ENCODE measurements around the gene TMEM121.

TMEM121 gene

DNA sequence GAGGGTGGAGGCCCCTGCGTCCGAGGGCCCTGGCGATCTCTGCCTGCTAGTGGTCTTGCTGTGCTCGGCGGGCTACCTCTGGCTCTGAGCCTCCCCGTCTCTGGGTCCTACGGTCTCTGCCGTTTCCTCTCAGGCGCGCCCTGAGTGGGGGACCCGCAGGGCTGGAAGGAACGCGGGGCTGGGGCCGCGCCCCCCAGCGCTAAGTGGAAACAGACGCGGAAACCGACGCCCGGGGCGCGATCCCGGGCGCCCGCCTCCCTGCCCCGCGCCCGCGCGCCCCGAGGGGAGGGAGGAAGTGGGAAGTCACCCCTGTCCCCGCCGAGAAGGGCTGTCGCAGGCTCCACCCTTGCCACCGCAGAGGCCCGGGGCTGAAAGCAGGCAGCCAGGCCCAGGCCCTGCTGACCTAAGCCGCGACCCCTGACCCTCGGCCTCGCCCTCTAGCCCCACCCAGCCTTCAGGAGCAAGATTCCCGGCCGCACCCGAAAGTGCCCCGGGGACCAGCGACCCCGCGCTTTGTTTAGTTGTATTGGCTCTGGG is 38.9 kb upstream of the TMEM121 start:
- ATAC-seq: no peak
- DNase-seq: peak; percentile 74

DNA sequence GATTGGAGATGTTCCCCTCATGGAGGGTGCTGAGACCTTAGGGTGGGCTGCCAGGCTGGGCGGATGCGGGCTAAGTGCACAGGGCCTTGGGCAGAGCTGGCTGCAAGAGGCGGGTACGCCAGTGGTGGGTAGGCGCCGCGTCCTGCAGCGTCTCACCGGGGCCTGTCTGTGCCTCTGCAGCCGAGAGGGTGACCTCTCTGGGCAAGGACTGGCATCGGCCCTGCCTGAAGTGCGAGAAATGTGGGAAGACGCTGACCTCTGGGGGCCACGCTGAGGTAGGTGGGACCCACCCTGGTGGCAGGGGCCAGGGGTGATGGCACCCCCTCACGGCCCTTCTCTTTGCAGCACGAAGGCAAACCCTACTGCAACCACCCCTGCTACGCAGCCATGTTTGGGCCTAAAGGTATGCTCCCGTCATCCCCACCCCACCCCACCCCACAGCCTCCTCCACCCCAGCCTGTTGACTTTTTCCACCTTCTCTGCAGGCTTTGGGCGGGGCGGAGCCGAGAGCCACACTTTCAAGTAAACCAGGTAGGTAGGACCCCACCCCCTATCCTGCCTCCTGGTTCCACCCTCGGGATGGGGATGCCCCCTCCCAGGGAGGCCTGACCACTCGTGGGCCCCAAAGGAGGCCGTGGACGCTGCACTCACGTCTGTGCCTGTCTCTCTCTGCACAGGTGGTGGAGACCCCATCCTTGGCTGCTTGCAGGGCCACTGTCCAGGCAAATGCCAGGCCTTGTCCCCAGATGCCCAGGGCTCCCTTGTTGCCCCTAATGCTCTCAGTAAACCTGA is 38.2 kb upstream of the TMEM121 start:
- DNase-seq: peak; percentile 47
- ATAC-seq: no peak

DNA sequence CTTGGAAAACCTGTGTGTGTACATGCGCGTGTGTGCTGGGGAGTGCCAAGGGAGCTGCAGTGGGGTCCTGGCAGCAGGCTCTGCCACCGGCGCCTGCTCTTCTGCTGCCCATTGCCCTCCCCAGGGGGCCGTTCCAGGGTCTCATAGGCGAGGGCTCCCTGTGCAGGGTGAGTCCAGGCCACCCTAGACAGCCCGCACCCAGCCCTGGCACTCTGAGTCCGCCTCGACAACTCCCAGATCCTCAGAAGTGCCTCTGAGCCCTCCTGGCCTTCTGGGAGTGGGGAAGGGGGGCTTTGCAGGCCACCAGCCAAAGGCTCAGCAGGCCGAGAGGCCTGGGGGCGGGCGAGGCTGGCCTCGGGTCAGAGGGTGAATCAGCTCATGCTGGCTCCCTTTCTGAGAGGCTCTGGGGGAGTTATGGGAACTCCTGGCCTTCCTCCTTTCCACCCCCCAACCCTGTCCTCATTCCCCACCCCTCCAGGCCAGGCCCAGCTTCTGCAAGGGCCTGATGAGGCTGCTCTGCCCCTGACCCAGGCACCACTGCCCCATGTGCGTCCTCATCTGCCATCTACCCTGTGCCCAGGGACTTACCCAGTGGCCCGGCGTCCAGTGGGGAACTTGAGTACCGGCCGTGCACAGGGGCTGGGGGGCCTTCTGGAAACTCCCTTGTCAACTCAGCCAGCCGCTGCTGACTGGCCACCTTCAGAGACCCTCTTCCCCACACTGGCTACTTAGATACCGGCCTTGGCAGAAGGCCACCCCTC is 37.4 kb upstream of the TMEM121 start:
- ATAC-seq (no peak), DNase-seq (no peak)

DNA sequence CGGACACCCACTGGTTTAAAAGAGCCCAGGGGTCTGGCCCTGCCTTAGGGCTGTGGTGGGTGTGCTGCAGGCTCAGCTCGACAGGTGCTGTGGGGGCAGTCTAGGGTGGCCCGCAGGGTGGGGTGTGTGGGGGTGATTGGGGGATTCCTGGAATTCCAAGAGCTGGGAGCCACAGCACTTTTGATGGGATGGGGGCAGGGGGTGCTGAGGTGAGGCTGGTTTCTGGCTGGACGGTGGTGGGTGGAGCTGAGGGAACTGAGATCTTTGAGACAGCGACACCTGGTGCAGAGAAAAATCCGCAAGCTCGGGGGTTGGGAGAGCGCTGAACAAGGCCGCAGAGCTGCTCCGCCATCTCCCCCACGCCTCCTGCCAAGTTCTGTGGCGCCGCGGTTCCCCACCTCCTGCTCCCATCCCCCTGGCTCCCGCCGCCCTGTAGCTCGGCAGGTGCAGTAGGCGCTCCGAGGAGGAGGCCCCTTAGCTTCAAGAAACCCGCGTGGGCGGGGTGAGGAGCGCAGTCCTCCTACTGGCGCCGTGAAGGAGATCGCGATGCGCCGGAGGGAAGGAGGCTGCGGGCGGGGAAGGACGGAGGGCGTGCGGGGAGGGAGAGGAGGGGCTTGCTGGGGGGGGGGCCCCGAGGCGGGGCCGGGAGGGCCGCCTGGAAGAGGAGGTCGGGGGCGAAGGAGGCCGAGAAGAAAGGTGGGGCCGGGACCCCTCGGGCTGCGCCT is 36.7 kb upstream of the TMEM121 start:
- ATAC-seq (peak; percentile 4), DNase-seq (peak; percentile 85)

DNA sequence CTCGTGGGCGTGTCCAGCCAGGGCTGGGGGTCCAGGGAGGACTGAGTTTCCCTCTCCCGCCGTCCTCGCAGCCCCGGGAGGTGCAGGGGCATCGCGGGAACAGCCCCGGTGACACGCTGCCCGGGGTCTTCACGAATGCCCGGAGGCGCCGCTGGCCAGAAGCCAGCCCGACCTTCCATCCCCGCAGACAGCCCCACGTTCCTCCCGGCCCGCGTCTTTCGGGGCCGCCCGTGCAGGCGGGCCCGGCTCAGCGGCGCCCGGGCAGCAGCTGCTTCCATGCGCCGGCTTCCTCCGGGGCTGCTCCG is 36.2 kb upstream of the TMEM121 start:
- DNase-seq: no peak
- ATAC-seq: no peak

DNA sequence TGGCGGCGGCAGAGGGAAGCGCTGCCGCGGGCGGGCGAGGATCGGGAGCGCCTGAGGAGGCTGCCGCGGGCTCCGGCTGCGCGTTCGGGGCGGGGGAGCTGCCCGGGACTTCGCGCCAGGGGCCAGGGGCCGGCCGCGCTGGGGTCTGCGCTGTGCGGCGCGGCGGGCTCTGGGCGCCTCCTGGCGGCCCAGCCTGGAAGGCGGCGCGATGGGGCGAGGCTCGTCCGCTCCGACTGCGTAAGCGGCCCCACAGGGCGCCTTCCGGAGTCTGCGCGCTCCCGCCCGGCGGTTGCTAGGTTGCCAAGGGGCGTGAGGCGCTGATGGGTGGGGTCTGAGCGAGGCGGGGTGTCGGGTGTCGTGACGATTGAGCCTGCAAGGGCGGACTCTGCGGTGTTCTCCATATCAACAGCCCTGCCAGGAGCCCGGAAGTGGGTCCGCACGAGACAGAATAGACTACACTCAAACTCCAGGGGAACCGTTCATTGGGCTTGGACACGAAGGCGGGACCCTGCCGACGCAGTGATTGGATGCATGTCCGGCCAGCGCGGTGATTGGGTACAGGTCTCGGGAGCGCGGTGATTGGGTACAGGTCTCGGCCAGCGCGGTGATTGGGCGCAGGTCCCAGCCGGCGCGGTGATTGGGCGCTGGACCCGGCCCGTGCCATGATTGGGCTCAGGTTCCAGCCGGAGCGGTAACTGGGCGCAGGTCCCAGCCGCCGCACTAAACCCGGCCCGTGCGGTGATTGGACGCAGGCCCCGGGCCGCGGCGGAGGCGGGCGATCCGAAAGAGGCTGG is 35.6 kb upstream of the TMEM121 start, which contains the start of gene TEDC1:
TSS of gene TEDC1 (plus strand) at position 675 of the 794 bp plus-strand sequence. CDS start 130 bp downstream, outside the sequence.
- ATAC-seq: peak; percentile 80
- peak; percentile 98 for DNase-seq

DNA sequence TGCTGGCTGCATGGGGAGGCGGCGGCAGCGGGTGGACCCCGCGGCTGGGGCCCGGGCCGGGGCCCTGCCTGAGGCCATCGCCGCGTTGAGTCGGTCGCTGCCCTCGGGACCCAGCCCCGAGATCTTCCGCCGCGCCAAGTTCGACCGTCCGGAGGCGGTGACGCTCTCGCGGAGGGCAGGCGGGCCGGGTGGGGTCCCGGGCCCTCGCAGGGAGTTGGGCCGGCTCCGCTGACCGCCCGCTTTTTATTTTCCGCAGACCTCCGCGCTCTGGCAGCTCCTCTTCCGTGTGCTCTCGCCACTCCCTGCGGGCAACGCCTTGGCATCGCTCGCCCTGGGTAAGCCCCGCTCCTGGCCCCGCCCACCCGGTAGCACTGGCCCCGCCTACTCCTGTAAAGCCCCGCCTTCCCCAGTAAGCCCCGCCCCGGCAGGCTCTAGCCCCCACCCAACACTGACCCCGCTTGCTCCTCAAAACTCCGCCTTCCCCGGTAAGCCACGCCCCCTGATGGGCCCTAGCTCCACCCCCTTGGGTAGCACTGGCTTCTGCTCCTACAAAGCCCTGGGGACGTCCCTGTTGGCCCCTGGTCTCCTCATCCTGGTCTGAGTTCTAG is 34.9 kb upstream of the TMEM121 start:
- ATAC-seq (peak; percentile 12), DNase-seq (peak; percentile 95)

DNA sequence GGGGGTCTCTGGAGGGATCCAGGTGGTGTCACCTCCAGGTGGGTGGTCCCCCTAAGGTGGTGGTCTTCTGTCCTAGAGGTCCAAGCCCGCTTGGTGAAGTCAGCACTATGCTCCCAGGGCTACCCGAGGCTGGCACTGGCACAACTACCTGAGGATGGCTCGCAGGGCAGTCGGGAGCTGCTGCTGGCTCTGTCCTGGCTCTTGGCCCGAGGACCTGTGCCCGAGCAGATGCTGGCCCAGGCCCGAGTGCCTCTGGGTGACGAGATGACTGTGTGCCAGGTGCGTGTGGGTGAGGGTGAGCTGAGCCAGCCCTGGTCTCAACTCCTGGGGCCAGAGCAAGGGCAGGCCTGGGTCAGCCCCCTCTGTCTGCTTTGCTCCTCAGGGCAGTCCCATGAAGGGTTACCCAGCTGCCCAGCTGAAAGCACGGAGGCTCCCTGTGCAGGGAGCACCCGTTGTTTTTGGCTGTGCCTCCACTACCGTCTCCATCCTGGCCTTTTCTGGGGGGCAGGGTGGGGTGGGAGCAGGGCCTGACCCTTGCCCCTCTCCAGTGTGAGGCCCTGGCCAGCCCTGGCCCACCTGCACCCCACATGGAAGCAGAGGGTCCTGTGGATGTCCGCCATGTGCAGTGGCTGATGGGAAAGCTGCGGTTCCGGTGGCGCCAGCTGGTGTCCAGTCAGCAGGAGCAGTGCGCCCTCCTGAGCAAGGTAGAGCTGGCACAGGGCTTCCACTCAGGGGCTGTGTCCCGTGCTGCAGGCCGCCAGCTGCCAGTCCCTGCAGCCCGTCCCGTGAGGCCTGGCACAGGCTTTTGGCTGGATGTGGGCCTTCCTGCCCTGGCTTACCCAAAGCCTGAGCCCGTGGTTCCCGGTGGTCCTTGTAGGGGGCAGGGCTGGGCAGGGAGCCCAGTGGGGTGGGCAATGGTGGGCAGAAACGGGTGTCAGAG is 34.1 kb upstream of the TMEM121 start:
- DNase-seq (peak; percentile 3), ATAC-seq (no peak)

DNA sequence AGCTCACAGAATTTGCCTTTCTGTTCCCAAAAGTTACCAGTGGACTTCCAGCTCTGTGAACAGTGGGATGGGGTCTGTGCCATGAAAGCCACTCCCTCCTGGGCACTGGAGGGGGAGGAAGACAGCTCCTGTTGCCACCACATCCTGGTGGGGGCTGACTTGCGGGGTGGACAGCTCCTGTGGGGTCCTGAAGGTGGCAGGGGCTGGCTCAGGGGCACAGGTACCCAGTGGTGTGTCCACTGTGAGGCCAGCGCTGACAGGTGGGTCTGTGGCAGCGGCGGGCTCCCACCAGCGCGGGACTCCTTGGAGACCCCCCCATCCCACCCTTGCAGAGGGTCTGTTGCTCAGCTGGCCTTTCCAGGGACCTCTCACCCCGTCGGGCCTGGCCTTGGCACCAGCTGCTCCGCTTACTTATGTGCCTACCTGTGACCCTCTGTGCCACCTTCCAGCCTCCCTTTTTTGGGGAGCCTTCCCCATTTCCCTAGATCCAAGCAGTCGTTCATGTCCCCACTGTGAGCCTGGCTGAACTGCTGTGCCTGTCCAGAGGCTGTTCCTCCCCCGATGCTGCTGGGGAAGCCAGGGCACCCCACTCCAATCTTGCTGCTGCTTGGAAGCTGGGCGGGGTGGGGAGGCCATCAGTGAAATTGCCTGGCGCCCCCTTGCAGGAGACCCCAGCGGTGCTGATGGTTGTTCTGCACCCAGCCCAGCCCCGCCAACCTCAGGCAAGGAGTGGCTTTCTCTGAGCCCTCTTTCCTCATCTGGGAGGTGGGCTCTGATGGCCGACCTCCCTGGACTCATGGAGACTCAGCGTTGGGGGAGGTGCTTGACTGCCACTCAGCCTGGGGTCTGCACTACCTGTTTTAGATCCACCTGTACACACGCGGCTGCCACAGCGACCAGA is 33.2 kb upstream of the TMEM121 start:
- DNase-seq: peak; percentile 7

DNA sequence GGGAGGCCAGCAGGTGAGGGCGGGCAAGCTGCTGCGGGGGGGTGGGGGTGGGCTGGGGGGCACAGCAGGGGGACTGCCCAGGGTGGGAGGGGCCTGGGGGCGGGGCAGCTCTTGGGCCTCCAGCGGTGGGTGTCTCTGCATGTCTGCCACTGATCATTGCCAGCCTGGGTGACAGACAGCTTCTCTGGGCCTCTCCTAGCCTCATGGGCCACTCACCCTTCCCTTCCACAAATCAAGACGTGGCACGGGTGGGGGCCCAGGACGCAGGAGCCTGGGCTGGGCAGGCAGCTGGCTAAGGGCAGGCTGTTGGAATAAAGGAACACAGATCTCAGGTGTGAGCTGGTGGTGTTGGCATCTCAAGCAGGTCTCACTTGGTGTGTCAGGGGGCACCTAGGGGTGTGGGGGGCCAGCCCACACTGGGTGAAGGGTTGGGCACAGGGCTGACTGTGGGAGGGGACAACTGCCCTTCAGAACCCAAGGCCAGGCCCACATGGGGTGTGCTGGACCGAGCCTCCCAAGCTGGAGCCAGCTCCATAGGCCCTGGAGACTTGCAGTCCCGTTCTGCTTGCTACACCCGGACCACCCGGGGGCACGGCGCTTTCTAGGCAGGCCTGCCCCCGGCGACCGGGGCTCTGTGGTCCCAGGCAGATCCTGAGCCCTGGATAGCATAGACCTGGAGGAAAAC is 32.3 kb upstream of the TMEM121 start:
- no peak for DNase-seq

More for the DNA sequence above, 33.2 kb upstream of the TMEM121 start:
- no peak for ATAC-seq

DNA sequence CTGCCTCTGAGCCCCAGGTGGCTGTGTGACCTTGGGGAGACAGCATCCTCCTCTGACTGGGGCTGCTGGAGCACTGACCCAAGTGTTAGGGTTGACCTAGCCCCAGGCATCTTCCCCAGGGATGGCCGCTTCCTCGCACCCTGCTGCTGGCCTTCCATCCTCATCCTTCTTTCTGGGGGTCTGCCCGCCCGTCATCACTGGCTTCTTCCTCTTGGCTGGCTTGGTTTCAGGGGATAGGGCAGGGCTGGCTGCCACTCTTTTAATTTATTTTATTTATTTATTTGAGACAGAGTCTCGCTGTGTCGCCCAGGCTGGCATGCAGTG is 31.8 kb upstream of the TMEM121 start:
- ATAC-seq (no peak), DNase-seq (no peak)

More for the DNA sequence above, 32.3 kb upstream of the TMEM121 start:
- no peak for ATAC-seq

DNA sequence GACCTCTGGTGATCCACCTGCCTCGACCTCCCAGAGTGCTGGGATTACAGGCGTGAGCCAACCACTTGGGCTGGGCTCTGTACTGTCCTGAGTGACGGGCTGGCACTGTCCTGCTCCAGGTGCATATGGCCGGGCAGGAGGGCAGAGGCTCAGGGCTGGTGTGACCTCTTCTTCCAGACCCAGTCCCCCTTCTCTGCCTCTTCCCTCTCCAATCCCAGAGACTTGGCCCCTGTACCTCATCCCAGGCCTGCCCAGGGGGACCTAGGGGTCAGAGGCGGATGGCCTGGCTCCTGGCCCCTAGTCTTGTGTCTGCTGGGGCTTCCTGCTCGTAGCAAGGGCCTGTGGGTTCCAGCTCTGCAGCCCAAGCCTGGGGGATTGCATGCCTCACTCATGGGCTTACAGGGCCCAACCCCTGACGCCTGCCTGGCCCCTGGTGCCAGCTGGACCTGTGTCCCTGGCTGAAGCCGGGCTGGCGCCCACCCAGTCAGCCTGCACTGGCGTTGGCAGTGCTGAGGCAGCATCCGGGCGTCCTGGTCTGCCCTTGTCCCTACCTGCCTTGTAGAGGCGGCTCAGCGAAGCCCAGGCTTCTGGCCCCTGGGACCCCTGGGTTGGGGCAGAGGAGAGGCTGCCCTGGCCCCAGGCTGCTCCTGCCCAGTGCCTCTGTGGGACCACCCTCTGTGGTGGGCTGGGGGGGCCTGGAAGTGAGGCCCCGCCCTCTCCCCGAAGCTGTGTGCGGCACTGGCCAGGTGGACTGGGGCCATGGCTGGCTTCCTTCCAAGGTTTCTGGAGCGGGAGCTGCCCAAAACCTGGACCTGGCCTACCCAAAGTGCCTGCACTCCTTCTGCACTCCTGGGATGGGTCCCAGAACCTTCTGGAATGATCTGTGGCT is 31.0 kb upstream of the TMEM121 start:
- DNase-seq: no peak

DNA sequence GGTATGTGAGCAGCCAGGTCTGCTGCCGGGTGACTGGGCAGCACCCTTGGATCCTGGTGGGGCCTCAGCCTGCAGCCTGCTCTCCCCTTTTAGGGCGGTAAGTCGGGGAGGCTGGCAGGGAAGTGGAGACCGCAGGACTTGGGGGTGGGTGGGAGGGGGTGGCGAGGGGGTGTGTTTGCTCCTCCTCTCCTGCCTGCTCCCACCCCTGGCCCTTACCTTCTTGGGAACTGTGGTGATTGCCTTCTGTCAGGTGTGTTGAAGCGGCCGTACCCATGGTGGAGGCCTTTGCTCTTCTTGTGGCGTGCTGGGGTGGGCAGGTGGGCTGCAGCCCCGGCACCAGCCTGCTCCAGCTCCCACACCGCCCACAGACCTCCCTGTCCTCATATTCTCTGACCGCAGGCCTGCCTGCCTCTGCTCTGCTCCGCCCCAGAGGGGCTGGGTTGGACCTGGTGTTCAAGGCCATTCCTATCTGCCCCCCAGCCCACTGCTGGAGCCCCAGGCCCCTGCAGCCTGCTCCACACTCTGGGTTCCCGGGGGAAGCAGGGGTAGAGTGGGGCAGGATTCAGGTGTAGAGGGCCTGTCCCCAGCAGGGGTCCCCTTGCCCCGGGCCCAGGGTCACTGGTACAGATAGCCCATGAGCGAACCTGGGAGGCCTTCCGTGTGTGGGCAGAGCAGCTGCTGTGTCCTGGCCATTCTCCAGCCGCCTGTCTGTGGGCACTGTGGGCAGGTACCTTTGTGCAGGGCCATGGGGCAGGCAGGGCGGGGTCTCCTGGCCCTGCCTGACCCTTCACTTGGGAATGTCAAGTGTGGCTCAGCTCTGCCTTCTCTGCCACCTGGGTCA is 30.2 kb upstream of the TMEM121 start:
- DNase-seq (peak; percentile 5), ATAC-seq (no peak)

More for the DNA sequence above, 31.0 kb upstream of the TMEM121 start:
- no peak for ATAC-seq

DNA sequence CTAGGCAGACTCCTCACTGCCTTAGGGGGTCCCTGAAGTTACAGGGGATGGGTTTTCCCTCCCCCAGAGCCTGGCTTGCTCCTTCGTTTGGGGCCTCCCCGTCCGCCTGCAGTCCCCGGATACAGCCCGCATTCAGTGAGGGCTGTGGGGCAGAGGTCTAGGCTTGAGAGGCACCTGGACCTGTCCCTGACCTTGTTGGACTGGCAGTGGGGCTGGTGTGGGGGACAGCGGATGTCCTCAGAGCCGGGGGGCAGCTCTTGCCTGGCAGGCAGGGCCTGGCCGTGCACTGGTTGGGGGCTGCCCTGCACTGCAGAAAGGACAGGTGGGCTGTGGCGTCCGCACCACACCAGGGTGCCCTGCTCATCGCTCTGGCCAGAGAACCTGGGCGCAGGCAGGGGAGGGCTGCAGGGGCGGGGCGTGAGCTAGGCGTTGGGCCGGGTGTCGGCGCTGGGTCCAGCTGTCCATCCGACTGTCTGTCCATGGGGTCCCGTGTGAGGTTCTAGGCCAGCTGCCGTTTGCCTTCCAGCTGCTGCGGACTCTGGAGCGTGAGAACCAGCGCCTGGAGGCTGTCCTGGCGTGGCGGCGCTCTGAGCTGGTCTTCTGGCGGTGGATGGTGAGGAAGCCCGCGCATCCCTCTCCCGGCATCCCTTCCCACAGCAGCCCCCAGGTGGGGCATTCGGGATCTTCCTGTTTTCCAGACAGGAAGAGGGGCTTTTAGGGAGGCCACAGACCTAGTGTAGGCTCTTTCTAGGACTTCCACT is 29.4 kb upstream of the TMEM121 start:
- DNase-seq (no peak), ATAC-seq (no peak)

DNA sequence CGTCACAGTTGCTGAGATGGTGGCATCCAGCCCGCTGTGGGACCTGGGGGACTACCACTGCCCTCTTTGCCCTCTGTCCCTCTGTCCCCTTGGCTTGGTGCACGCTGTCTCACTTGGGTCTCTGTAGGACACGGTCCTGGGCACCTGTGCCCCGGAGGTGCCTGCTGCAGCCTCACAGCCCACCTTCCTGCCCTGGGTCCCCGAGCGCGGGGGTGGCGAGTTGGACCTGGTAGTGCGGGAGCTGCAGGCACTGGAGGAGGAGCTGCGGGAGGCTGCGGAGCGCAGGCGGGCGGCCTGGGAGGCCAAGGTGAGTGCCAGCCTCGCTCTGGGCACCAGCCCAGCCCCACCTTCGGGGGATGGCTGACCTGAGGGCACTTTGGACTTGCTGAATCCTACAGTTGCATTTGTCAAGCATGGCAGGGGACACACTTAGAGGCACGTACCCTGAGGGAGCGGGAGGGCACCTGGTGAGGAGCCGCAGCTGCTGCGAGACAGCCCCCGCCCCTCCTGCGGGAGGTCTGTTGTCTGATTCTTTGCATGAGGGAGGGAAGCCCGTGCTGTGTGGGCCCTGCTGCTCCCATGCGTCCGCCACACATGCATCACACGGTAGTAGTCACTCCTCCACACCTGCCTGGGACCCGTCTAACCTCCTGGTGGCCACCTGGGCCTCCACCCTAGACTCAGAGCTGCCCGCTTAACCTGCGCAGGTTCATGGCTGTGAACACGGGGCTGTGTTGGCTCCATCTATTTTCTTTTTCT is 28.5 kb upstream of the TMEM121 start:
- no peak for DNase-seq
- ATAC-seq: no peak

All from stimulated activated naive CD8-positive, alpha-beta T cell treated with anti-CD3 and anti-CD28 coated beads, Interleukin-15, Interleukin-2, amounts not matched to agents 100 U/mL and 50 U/mL, for 24 hours (primary cell).